Tibial artery (tissue), 4 donors: ENCODE results near the gene POLR3B.

Source experiments
- DNase-seq, 2 donors: peaks; one replicate each; pipeline ENCODE4 v3.0.0-alpha.2; 2019
- H3K27ac ChIP-seq, 2 donors: fragments of 200-600 bp; sonication (generic) in 1 of 2; 1 replicate in 1 of 2; 2 replicates in 1 of 2; pipeline ENCODE4 v1.5.1; 2018 to 2019; ENCODE audit warnings: mild to moderate bottlenecking in 1 of 2
- H3K27me3 ChIP-seq, 2 donors: fragments of 200-600 bp; sonication (generic) in 1 of 2; one replicate each; pipeline versions ENCODE4 v1.5.1 to v1.6.0; 2016 to 2019
- H3K36me3 ChIP-seq, 3 donors: fragments of 200-600 bp; sonication (generic) in 2 of 3; one replicate each; pipeline ENCODE4 v1.5.1; 2016 to 2019; ENCODE audit warnings: mild to moderate bottlenecking in 2 of 3
- H3K4me1 ChIP-seq, 4 donors: fragments of 200-600 bp; sonication (generic) in 2 of 4; 1 replicate in 3 of 4; 2 replicates in 1 of 4; pipeline ENCODE4 v1.5.1; 2016 to 2019
- H3K4me3 ChIP-seq, 2 donors: fragments of 200-600 bp; sonication (generic) in 1 of 2; 1 replicate in 1 of 2; 2 replicates in 1 of 2; pipeline ENCODE4 v1.5.1; 2018 to 2019; ENCODE audit warnings: mild to moderate bottlenecking in 2 of 2
- H3K9me3 ChIP-seq, 3 donors: fragments of 200-600 bp; sonication (generic) in 1 of 3; one replicate each; pipeline ENCODE4 v1.5.1; 2016 to 2019
- CTCF ChIP-seq, 2 experiments: fragments of 200-600 bp in 1 of 2; fragments of 450-650 bp in 1 of 2; IDR thresholded peaks; one replicate each; pipeline ENCODE4 v1.5.1; 2017 to 2019; ENCODE audit warnings: antibody characterized with exemption in 2 of 2, mild to moderate bottlenecking in 1 of 2, moderate library complexity in 1 of 2
- intact Hi-C: fragments of 100-400 bp; cut with DNase I; formaldehyde crosslinking; loops from one replicate; pipeline ENCODE4 v1.15.0; 2023; ENCODE audit warnings: low total_unique reads

The POLR3B gene

GRCh38 chr12:106392759-106393158, 35.2 kb downstream of the POLR3B start:
- TF ChIP-seq CTCF (IDR thresholded peaks at IDR 0.05), result no peak
- Histone ChIP-seq H3K27ac (no peak overlapping the region), H3K4me3 (no peak overlapping the region), H3K9me3 (no peaks in the 10 kb centered on the region), H3K27me3 (no peaks in the 10 kb centered on the region), H3K4me1 (no peaks in the 10 kb centered on the region), H3K36me3 (peaks cover 26 to 37% (median 30%) of the 10 kb centered on the region in 3 donors)
- intact Hi-C loops, result no loop called here
- no peak for DNase-seq

GRCh38 chr12:106409878-106410277, 52.3 kb downstream of the POLR3B start:
- H3K36me3 ChIP-seq, result peaks cover 0 to 17% (median 13%) of the 10 kb centered on the region in 3 donors
- intact Hi-C loops, result no loop called here
- DNase-seq, result no peak
- H3K4me3 ChIP-seq, result no peak overlapping the region
- no peaks in the 10 kb centered on the region for H3K9me3 ChIP-seq
- no peaks in the 10 kb centered on the region for H3K4me1 ChIP-seq
- H3K27me3 ChIP-seq, result no peaks in the 10 kb centered on the region
- H3K27ac ChIP-seq, result no peak overlapping the region
- no peak for TF ChIP-seq CTCF (IDR thresholded peaks at IDR 0.05)

- no peak overlapping the region for H3K27ac ChIP-seq
- no peak for DNase-seq
- intact Hi-C loops, result no loop called here
- no peak for TF ChIP-seq CTCF (IDR thresholded peaks at IDR 0.05)
- H3K27me3 ChIP-seq, result no peaks in the 10 kb centered on the region
- H3K4me1 ChIP-seq, result no peaks in the 10 kb centered on the region
- peaks cover 0 to 29% (median 13%) of the 10 kb centered on the region in 3 donors for H3K36me3 ChIP-seq
- no peak overlapping the region for H3K4me3 ChIP-seq
- no peaks in the 10 kb centered on the region for H3K9me3 ChIP-seq
Measured at GRCh38 chr12:106412563-106412962, 55.0 kb downstream of the POLR3B start.

- no peak for DNase-seq
- no peak for TF ChIP-seq CTCF (IDR thresholded peaks at IDR 0.05)
- no peaks in the 10 kb centered on the region for H3K9me3 ChIP-seq
Measured at GRCh38 chr12:106415134-106415533, 57.6 kb downstream of the POLR3B start.

GRCh38 chr12:106416273-106416672, 58.7 kb downstream of the POLR3B start:
- no peaks in the 10 kb centered on the region for H3K9me3 ChIP-seq
- intact Hi-C loops, result no loop called here
- no peaks in the 10 kb centered on the region for H3K27me3 ChIP-seq
- no peak overlapping the region for H3K27ac ChIP-seq
- DNase-seq, result no peak
- TF ChIP-seq CTCF (IDR thresholded peaks at IDR 0.05), result no peak
- peaks cover 0 to 20% (median 9%) of the 10 kb centered on the region in 3 donors for H3K36me3 ChIP-seq
- H3K4me3 ChIP-seq, result no peak overlapping the region
- H3K4me1 ChIP-seq, result no peaks in the 10 kb centered on the region

More at GRCh38 chr12:106415134-106415533, 57.6 kb downstream of the POLR3B start:
- H3K4me3 ChIP-seq, result no peak overlapping the region
- no peaks in the 10 kb centered on the region for H3K27me3 ChIP-seq
- H3K4me1 ChIP-seq, result no peaks in the 10 kb centered on the region
- intact Hi-C loops, result no loop called here
- H3K36me3 ChIP-seq, result peaks cover 0 to 29% (median 13%) of the 10 kb centered on the region in 3 donors
- H3K27ac ChIP-seq, result no peak overlapping the region
